ENCODE results near the gene KMT2E.

DNA sequence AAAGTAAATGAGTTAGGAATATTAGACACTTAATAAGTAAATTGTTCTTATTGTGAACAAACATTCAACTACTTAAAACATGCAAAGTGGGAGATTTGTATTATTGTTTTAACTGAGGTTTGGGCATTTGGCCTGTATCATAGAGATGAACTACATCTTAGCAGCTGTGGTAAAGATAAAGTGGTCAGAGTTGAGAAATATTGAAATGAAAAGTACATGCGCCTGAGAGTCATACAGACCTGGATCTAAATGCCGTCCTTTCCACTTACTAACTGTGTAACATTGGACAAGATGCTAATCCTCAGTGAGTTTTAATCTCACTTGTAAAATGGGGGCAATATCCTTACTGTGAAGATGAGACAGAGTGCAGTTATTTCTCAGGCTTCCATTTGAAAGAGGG, 74.5 kb downstream of the KMT2E start:
- TF ChIP-seq, protein P1, sequence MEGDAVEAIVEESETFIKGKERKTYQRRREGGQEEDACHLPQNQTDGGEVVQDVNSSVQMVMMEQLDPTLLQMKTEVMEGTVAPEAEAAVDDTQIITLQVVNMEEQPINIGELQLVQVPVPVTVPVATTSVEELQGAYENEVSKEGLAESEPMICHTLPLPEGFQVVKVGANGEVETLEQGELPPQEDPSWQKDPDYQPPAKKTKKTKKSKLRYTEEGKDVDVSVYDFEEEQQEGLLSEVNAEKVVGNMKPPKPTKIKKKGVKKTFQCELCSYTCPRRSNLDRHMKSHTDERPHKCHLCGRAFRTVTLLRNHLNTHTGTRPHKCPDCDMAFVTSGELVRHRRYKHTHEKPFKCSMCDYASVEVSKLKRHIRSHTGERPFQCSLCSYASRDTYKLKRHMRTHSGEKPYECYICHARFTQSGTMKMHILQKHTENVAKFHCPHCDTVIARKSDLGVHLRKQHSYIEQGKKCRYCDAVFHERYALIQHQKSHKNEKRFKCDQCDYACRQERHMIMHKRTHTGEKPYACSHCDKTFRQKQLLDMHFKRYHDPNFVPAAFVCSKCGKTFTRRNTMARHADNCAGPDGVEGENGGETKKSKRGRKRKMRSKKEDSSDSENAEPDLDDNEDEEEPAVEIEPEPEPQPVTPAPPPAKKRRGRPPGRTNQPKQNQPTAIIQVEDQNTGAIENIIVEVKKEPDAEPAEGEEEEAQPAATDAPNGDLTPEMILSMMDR (IDR thresholded peaks at IDR 0.05; ENCODE audit: low read length): no peak
- TF ChIP-seq EZH2 (IDR thresholded peaks at IDR 0.05; ENCODE audit: borderline replicate concordance, low read length): no peak
